ENCODE measurements around the gene TMEM236.

TMEM236 gene

GRCh38 chr10:17782921-17783665, 31.1 kb downstream of the TMEM236 start:
- no peak for DNase-seq (ENCODE audit: low spot score)
- TF ChIP-seq CTCF (IDR thresholded peaks at IDR 0.05; ENCODE audit: borderline replicate concordance, control extremely low read depth, extremely low read depth, insufficient read depth, missing control alignments): no peak
- in situ Hi-C loops (cut with MboI; ENCODE audit: low sequenced_read_pairs, unreplicated experiment): no loop called here

- no peak for DNase-seq (ENCODE audit: low spot score)
- no peak for TF ChIP-seq CTCF (IDR thresholded peaks at IDR 0.05; ENCODE audit: borderline replicate concordance, control extremely low read depth, extremely low read depth, insufficient read depth, missing control alignments)
- in situ Hi-C loops (cut with MboI; ENCODE audit: low sequenced_read_pairs, unreplicated experiment): no loop called here
Measured at GRCh38 chr10:17783751-17784150, 31.8 kb downstream of the TMEM236 start.

GRCh38 chr10:17784688-17785087, 32.7 kb downstream of the TMEM236 start:
- TF ChIP-seq CTCF (IDR thresholded peaks at IDR 0.05; ENCODE audit: borderline replicate concordance, control extremely low read depth, extremely low read depth, insufficient read depth, missing control alignments): no peak
- DNase-seq (ENCODE audit: low spot score): no peak
- in situ Hi-C loops (cut with MboI; ENCODE audit: low sequenced_read_pairs, unreplicated experiment): no loop called here

- DNase-seq (ENCODE audit: low spot score): no peak
- in situ Hi-C loops (cut with MboI; ENCODE audit: low sequenced_read_pairs, unreplicated experiment): no loop called here
- no peak for TF ChIP-seq CTCF (IDR thresholded peaks at IDR 0.05; ENCODE audit: borderline replicate concordance, control extremely low read depth, extremely low read depth, insufficient read depth, missing control alignments)
Measured at GRCh38 chr10:17785276-17785930, 33.4 kb downstream of the TMEM236 start.

- no peak for TF ChIP-seq CTCF (IDR thresholded peaks at IDR 0.05; ENCODE audit: borderline replicate concordance, control extremely low read depth, extremely low read depth, insufficient read depth, missing control alignments)
- DNase-seq (ENCODE audit: low spot score): no peak
- in situ Hi-C loops (cut with MboI; ENCODE audit: low sequenced_read_pairs, unreplicated experiment): no loop called here
Measured at GRCh38 chr10:17787087-17787961, 35.3 kb downstream of the TMEM236 start.

- in situ Hi-C loops (cut with MboI; ENCODE audit: low sequenced_read_pairs, unreplicated experiment): no loop called here
- no peak for TF ChIP-seq CTCF (IDR thresholded peaks at IDR 0.05; ENCODE audit: borderline replicate concordance, control extremely low read depth, extremely low read depth, insufficient read depth, missing control alignments)
- no peak for DNase-seq (ENCODE audit: low spot score)
Measured at GRCh38 chr10:17788646-17789045, 36.6 kb downstream of the TMEM236 start.
